Measurements from ENCODE around the gene OSBPL8.
"Not testable (repeated sequence)": the region's sequence is repeated elsewhere in the genome, so short reads cannot be mapped to it uniquely, and the experiment has no call there.

OSBPL8 gene

DNA sequence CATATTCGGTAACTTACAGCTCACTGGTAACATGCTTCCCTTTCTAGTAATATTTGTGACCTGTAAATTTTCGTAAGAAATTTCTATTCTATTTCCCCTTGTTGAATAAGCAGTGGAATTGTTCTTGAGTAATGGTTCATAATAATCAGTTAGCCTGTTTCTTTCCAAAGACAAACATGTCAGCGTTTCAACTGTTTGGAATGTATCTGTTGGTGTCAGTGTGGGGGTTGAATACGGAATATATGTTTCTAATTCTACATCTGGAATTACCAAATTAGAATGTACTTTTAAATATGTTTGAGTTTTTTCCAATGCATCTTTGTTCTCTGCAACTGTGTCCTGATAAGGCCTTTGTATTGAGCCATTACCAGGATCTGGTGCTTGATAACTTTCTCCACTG, 213.3 kb downstream of the OSBPL8 start:
- no peak for DNase-seq

DNA sequence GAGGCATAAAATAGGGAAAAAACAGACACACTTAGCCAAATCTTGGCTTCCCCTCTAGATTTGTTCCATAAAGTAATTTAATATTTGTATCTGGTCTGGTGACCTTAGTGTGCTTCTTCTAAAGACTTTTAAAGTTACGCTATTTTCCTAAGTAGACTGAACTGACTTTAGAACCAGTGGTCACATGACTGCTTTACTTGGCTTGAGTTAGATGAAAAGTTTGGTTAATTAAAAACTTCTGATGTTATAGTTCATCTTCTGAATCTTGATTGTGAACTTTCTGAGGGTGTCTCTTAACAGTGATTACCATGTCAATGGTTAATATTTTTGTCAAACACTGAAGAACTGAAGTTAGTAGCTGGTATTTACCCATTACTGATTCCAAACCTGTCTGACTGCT, 214.0 kb downstream of the OSBPL8 start:
- no peak for DNase-seq

- DNase-seq = no peak
Measured at GRCh38 chr12:76341436-76342030, 218.0 kb downstream of the OSBPL8 start.

GRCh38 chr12:76340680-76341435, 218.7 kb downstream of the OSBPL8 start:
- no peak for DNase-seq

DNA sequence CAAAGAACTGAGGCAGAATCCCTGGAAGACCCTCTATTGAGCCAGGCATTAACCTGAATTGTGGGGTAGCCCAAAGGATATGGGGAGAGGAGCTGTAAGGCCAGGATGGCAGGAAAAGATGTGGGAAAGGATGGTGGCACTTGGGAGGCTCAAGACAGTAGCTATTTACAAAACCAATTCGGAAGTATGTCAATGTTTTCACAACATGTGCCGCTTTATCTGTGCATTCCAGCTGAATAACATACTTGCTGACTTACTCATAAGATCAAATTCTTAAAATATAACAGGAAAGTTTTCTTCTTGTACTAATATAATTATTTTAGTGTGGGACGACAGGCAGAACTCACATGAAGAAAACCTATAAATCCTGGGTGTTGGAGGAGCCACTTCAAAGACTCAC, 222.0 kb downstream of the OSBPL8 start:
- DNase-seq = no peak

DNA sequence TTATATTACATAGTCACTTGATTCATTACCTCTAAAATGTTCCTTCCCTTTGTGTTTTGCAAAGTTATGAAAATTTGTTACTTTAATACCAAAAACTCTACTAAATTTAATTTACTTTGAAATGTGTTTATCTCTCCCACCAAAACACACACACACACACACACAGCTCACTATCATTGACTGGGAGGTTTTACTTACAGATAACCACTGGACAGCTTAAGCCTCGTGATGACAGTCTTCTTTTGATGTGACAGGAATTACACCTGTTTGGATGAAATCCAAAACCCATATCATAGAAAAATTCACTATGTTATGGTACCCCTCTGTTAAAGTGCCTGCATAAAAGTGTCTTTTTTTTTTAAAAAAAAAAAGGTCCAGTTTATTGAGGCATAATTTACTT, 227.0 kb downstream of the OSBPL8 start:
- no peak for DNase-seq

- no peak for DNase-seq
Measured at GRCh38 chr12:76329606-76330005, 230.0 kb downstream of the OSBPL8 start.

DNA sequence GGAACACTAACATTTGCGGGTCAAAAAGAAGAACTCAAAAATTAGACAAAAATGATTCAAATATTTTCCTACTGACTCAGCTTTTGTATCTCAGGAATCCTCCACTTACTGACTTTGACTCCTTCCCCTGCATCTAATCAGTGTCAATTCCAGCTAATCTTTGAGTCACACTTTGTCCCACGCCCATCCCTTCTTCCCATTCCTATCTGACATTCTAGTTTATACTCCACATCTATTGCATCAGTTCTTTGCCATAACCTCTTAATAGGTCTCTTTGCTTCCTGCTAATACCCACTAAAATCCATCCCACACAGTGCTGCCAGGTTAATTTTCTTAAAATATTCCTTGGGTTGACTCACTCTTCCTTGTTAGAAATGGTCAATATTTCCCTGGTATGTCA, 230.4 kb downstream of the OSBPL8 start:
- no peak for DNase-seq

- not testable (repeated sequence) for DNase-seq
Measured at GRCh38 chr12:76319595-76320319, 239.8 kb downstream of the OSBPL8 start.

GRCh38 chr12:76318773-76319594, 240.6 kb downstream of the OSBPL8 start:
- DNase-seq = no peak

DNA sequence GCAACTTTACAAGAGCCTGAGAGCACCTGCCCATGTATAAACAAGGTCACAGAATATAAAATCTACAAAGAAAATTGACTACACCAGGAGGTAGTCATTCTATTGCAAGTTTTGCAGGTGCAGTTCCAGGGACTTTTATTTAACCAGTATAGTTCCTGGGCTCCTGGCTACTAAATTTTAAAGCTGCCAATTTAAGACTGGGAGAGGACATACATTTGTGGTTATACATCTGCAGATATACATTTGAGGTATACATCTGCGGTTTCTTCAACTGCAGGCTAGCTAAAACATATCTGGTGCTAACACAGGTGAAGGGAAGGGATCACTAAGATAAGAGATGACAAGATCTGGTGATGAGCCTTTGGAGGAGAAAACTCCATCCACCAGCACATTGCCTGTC, 241.6 kb downstream of the OSBPL8 start:
- DNase-seq = no peak

- DNase-seq = no peak
Measured at GRCh38 chr12:76316468-76316867, 243.1 kb downstream of the OSBPL8 start.

DNA sequence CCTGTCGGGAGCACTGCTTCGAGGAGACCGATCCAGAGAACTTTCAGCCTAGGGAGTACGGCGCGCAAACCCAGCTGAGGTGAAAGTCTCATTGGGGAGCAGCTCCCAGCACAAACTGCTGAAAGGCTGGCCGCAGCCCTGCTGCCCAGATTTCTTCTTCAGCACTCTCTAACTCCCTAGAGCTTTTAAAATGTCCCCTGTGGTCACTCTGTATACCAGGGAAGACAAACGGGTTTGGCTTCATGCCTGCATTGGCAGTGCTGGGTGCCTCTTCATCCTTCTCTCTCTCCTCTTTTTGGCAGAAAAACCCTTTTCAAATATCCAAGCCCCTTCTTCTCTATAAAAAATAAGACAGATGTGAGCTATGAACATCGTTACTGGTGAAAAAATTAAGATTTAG, 246.3 kb downstream of the OSBPL8 start:
- DNase-seq = no peak

GRCh38 chr12:76312315-76312714, 247.3 kb downstream of the OSBPL8 start:
- no peak for DNase-seq

DNA sequence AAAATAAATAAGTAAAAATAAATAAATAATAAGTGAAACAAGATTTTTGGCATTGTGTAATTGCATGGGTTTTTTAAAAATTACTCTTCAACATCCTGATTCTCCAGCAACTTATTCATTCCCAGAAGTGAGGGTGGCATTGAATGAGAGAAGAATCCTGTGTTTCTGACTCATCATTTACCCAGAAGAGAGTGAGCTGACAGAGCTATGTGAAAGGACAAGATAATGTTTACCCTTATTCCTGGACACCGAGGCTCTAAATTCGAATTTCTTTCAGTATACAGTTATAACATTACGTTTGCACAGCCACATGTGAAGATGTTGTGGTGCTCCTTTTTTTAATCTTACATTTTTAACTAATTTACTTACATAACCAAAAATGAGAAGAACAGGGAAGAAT, 247.8 kb downstream of the OSBPL8 start:
- no peak for DNase-seq

DNA sequence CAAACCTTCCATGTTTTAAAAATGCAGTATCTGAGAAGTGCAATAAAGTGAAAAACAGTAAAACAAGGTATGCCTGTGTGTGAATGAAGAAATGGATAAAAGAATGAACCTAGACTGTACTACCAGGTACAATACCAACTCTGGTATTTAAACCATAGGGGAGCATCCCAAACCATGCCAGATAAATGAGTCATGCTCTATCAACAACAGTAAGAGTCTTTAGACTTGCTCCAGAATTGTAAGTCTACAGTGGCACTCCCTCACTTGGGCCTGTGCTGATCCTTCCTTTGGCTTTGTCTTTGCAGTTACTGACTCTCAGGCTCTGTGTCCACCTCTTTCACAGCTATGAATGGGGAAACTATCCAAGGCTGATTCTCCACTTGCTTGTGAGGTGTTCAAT, 249.5 kb downstream of the OSBPL8 start:
- no peak for DNase-seq

GRCh38 chr12:76308866-76309265, 250.7 kb downstream of the OSBPL8 start:
- DNase-seq = no peak

GRCh38 chr12:76307083-76307482, 252.5 kb downstream of the OSBPL8 start:
- DNase-seq = no peak

DNA sequence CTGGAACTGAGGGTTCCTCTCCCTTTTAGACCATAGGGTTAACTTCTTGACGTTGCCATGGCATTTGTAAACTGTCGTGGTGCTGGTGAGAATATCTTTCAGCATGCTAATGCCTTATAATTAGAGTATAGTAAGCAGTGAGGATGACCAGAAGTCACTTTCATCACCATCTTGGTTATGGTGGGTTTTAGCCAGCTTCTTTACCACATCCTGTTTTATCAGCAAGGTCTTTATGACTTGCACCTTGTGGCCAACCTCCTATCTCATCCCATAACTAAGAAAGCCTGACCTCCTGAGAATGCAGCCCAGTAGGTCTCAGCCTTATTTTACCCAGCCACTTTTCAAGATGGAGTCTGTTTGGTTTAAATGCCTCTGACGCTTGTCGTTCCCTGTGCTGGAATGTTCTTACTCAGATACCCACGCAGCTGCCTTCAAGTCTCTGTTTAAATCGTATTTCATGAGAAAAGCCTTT, 255.5 kb downstream of the OSBPL8 start:
- DNase-seq = no peak

DNA sequence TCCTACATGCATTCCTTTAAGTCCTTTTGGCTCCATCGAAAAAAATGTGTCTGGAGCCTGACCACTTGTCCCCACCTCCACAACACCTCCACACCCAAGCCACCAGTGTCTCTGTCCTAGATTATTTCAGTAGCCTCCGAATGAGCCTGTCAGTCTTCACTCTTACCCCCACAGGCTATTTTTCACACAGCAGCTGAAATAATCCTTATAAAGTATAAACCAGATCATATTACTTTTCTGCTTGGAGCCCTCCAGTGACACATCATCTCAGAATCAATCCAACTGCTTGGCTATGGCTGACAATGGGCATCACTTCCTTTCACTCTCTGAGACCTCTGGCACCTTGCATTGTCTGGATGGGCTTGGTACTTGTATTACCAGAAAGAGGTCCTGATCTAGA, 256.2 kb downstream of the OSBPL8 start:
- no peak for DNase-seq
